Urothelium cell line (cell line): Measurements from ENCODE around the gene EML1.

Experiments
- DNase-seq: peaks from one replicate; pipeline ENCODE4 v3.0.0; 2011; ENCODE audit warnings: low spot score, mixed read lengths
- FAIRE-seq: peaks from 2 replicates; lab custom pipeline; 2011; peaks lifted over from hg19 to GRCh38; lab: Jason Lieb, UNC

Gene EML1, protein sequence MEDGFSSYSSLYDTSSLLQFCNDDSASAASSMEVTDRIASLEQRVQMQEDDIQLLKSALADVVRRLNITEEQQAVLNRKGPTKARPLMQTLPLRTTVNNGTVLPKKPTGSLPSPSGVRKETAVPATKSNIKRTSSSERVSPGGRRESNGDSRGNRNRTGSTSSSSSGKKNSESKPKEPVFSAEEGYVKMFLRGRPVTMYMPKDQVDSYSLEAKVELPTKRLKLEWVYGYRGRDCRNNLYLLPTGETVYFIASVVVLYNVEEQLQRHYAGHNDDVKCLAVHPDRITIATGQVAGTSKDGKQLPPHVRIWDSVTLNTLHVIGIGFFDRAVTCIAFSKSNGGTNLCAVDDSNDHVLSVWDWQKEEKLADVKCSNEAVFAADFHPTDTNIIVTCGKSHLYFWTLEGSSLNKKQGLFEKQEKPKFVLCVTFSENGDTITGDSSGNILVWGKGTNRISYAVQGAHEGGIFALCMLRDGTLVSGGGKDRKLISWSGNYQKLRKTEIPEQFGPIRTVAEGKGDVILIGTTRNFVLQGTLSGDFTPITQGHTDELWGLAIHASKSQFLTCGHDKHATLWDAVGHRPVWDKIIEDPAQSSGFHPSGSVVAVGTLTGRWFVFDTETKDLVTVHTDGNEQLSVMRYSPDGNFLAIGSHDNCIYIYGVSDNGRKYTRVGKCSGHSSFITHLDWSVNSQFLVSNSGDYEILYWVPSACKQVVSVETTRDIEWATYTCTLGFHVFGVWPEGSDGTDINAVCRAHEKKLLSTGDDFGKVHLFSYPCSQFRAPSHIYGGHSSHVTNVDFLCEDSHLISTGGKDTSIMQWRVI

DNA sequence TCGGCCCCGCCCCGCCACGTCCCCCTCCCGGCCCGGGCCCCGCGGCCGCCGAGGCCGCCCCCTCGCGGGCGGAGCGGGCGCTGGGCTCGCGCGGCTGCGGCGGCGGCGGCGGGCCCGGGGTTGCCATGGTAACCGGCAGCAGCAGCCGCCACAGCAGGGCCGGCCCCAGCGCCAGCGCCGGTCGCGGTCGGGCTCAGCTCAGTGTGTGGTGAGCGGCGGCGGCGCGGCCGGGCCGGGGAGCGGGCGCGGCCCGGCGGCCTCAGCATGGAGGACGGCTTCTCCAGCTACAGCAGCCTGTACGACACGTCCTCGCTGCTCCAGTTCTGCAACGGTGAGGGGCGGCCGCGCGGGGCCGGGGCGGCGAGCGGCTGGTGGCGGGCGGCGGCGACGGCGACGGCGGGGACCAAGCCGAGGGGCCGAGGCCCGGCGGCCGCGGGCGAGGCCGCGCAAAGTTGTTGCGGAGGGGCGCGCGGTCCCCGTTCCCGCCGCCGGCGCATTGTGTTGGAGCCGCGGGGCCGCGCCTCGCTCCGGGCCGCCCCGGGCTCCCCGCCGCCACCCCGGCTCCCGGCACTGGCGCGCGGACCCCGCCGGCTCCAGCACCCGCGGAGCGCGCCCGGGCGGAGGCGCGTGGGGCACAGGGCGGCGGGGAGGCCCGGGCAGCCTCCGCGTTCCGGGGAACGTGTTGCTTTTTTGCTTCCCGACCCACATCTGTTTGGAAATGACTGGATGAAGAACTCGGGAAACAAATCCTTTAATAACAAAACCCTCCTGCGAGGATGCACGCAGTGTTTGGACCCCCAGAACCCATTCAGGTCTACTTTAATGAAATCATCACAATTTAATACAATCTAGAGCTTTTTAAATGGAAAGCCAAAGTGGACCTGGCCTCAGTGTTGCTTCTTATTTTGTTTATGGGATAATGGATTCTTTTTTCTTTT lies at the start of gene EML1:
EML1 (plus strand) TSS at position 201 of the 938 bp plus-strand sequence; CDS start at position 265, 64 bp downstream.
- DNase-seq, result peak; percentile 91
- no peak for FAIRE-seq

DNA sequence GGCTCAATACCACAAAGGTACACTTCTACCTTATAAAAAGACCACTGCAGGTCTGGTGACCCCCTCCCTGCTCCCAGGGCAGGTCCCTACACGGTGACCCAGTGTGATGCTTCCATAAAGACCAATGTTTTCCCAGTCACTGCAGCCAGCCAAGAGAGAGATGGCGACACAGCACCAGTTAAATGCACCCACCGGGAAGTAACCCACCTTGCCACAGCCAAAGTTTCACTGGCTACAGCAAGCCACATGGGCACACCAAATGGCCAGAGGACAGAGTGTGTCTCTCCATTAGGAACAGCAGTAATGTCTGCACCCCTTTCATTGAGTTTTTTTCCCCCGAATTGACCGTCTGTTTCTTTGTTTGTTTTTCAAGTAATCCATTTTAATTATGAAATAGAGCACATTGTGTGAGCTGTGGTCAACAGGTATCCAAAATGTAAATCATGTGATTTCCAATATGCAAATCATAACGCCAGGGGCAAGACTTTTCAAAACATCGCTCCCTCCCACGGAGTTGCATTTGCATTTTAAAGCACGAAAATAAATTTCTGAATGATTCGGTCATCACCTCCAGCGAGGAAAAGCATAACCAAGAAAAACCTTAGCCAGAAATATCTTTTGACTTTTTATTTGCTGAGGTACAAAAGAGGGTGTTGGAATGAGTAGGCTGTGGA lies 48.9 kb upstream of the EML1 start:
- FAIRE-seq (no peak), DNase-seq (no peak)

DNA sequence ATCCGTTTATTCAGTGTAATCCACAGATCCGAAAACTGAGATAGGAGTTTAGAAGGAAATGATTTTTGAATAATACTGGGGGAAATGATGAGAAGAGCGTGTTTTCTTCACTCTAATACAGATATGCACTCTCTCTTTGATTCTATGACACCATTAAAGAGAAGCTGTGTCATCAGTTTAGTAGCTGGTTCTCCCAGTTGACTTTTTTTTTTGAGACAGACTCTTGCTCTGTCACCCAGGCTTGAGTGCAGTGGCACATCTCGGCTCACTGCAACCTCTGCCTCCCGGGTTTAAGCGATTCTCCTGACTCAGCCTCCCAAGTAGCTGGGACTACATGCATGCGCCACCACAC lies 48.4 kb upstream of the EML1 start:
- DNase-seq (no peak), FAIRE-seq (no peak)

DNA sequence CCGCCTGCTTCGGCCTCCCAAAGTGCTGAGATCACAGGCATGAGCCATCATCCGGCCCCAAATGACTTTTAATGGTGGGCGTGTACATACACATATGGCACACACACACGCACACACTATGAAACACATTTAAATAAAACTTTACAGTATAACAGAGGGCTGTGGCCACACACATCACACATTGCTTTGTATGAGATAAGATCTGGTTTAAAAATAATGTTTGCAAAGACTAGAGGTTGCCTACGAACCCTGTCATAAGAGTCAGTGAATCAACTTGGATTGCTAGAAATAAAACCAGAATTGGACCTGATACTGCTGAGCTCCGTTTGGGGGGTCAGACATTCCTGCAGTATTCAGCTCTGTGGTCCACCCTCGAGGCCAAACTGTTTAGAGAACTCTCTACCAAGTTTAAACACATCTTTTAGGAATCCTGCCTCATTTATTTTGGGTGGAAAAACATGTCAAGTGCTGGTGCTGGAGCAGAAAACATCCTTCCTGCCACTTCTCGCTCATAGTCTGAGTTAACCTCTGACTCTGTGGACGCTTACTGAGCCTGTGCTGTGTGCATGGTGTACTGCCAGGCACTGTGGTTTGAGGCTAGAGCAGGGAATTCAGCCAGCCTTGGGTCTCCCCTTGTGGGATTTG lies 47.8 kb upstream of the EML1 start:
- DNase-seq (no peak), FAIRE-seq (no peak)

DNA sequence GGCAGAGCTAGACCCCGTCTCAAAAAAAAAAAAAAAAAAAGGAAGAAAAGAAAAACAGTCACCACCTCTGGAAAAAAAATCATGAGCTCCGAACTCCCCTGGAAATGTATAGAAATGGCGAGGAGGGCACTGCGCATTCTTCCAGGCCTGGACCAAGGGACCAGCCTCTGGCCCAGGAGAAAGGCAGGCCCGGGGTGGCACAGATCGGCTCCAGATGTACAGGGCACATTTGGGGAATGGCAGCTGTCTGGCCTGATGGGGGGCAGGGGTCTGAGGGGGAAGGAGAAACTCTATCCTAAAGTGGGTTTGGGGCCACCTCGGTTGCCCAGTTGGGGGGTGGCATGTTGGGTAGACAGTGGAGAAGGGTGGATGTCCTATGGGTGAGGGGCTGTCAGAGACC lies 46.0 kb upstream of the EML1 start:
- no peak for FAIRE-seq
- no peak for DNase-seq

DNA sequence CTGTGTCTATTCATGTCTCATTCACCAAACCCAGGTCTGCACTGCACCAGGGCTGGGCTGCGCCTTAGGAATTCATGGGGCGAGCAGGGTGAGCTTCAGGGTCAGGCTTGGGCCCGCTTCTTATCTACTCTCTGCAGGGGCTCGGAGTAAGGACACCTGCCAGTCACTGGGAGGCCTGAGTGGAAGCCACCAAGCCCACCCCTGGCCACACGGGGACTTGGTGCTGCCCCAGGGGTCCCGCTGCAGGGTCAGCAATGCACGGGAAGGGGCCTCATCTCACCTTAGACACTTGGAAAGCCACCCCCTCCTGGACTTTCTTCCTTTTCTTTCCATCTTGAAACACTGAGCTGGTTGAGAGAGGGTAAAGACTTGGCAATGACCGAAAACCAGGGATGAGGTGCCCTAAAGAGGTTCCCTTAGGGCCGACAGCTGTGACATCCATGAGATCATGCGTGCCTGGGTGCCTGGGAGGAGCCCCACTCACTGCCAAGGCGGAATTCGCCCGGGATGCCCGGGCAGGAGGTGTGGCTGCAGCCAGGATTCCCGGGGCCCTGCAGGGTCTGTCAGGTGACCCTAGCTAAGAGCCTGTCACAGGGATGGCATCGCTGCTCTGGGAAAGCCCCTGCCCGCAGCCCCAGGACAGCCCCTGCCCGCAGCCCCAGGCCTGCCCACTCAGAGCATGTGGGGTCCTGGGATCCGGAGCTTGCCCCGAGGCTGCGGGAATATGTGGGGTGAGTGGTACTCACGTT lies 45.5 kb upstream of the EML1 start:
- FAIRE-seq (no peak), DNase-seq (no peak)

DNA sequence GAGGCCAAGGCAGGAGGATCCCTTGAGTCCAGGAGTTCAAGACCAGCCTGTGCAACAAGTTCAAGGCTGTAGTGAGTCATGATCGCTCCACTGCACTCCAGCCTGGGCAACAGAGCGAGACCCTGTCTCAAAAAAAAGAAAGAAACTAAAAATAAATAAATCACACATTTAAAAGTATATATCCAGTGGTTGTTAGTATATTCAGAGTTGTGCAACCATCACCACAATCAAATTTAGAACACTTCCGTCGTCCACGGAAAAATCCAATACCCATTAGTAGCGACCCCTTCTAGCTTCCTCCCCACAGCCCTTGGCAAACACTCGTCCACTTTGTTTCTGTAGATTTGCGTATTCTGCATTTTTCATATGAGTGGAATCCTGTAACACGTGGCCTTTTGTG lies 44.7 kb upstream of the EML1 start:
- FAIRE-seq (no peak), DNase-seq (no peak)

DNA sequence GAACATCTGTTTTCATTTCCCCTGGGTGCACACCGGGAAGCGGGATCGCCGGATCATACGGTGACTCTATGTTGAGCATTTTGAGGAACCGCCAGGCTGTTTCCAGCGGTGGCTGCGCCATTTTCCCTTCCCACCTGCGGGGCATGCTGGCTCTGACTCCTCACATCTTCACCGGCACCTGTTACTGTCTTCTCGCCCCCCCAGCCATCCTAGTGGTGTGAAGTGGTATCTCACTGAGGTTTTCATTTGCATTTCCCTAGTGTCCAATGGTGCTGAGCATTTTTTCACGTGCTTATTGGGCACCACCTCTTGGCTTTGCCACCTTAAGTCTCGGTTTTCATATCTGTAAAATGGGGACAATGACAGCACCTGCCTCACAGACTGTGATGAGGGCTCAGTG lies 44.1 kb upstream of the EML1 start:
- no peak for DNase-seq

DNA sequence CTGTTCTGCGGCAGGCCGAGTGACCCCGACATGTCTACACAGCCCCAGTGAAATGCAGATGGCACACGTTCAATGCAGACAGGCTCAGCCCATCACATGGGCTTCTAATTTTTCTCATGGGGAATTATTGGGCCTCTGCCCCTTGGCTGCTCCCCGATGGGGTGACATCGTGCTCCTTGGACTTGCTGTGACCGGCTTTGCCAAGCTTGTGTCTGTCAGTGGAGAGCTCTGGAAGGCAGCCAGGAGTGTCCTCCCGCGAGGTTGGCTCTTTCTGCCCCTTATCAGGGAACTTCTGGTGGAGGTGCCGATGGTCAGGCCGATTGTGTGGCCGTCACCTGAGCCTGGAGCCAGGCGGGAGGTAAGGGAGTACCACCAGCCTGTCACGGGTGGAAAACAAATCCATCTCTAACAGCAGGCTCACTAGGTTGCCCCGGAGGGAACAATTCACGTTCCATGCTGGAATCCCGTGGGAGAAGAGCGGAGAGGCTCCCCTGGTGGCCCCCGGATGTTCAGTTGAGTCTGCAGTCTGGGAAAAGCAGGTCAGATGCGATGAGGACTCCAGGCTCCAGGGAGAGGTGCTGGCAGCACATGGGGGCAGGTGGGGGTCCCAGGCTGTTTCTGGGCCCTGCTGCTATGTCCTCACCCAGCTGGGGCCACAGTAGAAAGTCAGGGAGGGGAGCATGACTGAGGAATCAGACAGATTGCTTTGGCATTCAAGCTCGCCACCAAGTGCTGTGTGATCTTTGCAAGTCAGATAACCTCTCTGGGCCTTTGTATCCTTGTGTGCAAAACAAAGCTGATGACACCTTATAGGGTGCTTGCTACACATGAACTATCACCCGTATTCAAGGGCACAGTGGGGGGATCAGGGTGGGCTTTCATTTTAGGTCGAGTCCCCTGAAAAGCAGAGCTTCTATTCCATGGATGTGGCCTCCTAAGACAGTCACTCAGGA lies 43.2 kb upstream of the EML1 start:
- FAIRE-seq (no peak), DNase-seq (no peak)

More for the DNA sequence above, 44.1 kb upstream of the EML1 start:
- FAIRE-seq, result no peak

DNA sequence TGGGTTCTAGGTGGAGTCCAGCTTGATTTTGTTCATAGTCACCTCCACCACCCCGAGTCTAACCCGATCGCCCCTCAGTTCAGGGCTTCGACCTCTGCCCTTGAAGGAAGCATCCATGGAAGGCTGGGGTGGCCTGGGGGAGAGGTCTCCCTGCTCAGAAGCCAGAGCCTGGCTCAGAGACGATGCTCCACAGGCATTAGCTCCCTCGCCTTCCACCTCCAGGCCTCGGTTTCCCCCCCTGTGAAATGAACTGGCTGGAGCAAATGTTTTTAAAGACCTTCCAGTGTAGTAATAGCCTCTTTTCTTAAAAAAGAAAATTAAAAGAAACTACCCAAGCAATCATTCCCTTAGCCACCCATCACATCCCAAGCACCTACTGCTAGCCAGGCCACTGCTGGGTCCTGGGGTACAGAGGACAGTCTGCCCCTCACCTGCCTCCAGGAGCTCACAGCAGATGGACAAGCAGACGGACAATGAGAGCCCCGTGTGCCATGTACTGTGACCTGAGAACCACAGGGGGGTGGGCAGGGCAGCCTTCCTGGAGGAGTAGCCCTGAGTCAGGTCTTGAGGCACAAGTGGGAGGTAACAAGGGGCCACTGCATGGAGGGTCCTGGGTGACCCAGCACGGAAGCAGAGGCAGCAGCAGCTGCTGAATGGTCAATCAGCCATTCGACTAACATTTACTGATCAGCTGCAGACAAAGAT lies 42.3 kb upstream of the EML1 start:
- DNase-seq, result no peak
- FAIRE-seq, result no peak

DNA sequence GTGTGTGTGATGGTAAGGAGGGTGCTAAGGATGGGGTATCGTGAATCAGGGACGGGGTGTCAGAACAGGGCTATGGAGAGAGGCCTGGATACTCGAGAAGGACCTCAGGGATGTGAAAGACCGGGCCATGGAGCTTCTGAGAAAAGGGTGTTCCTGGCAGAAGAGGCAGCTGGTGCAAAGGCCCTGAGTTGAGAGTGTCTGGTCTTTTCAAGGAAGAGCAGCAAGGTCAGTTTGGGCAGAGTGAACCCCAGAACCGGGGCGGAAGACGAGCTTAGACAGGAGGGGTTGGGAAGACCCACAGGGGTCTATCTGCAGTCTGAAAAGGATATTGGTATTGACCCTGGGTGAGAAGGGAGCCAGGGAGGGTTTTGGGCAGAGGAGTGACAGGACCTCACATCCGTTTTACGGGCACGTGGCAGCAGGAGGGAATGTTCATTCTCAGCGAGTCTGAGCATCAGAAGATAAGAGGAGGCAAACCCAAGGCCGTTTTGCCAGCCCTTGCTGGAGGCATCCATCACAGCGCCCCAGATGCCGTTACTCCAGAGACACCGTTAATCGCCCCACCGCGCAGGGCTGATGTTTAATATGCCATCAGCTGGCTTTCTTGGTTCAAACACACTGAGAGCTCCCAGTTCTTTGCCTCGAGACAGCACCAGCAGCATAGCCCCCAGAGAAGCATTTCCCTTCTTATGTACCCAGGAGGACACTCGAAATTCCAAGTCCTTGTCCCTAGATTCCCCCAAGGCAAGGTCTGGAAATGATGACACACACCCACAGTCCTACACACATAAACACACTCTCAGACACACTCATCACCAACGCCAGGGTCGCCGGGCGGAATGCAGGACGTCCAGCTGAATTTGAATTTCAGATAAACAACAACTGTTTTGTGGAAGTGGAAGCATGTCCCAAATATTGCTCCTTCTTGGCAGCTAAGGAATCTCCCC lies 41.4 kb upstream of the EML1 start:
- FAIRE-seq, result no peak
- DNase-seq, result no peak

DNA sequence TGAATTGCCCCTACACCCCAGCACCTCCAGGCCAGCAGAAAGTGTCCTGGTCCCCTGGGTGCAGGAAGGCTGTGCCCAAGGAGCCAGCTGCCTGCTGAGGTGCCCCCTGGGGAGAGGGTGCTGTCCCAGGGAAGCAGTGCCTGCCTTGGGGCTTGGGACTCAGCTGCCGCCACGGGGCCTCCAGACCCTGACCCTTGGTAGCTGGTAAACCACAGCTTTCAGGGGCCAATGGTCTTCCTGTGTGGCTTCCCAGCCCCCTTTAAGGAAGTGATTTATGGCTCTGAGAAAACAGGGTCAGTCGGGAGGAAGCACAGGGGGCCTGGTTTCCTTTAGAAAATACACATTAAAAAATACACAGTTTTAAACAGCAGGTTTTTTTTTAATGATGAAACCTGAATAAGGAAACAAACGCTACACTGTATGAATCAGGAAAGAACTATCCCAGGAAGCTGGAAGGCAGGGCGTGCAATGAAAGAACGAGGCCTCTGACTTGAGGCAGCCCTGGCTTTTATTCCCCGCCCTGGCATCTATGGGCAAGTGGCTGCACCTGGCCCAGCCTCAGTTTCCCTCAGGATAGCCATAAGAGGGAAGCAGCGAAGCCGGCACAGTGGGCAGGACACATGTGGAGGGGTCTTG lies 40.6 kb upstream of the EML1 start:
- no peak for FAIRE-seq
- peak; percentile 36 for DNase-seq

DNA sequence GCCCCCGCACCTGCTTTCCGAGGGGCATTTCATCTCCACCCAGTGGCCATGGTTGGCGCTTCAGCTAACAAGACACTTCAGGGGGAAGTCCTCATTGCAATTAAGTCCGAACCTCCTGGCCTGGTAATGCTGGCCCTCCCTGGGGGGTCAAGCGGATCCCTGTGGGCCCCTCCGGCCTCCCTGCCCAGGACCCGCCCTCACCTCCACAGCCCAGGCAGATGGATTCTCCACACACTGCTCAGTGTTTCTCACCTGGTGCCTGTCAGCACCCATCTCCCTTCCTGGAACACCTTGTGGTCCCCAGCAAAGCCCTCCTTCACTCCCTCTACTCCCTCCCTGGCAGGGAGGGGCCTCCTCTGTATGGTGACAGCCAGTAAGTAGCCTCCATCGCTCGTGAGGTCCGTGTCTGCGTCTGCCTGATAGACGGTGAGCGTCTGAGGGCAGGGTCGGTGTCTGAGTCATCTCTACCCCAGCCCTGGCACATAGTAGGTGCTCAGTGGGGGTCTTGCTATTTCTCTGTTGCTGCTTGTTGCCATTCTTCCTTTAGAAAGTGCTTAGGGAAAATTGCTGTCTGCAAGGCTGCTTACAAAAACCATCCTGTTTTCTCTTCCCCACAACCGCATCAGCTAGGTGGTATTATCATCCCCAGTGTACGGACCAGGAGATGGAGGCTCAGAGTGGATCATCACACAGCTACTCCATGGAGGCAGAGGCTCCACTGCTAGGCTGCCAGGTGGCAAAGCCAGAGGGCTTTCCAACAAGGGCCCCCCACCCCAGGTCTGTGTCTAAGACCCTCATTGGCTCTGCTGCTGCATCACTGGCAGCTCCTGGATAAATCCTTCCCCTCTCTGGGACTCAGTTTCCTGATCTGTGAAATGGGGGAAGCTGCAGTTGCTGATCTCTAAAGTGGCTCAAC lies 39.7 kb upstream of the EML1 start:
- no peak for DNase-seq
- no peak for FAIRE-seq

DNA sequence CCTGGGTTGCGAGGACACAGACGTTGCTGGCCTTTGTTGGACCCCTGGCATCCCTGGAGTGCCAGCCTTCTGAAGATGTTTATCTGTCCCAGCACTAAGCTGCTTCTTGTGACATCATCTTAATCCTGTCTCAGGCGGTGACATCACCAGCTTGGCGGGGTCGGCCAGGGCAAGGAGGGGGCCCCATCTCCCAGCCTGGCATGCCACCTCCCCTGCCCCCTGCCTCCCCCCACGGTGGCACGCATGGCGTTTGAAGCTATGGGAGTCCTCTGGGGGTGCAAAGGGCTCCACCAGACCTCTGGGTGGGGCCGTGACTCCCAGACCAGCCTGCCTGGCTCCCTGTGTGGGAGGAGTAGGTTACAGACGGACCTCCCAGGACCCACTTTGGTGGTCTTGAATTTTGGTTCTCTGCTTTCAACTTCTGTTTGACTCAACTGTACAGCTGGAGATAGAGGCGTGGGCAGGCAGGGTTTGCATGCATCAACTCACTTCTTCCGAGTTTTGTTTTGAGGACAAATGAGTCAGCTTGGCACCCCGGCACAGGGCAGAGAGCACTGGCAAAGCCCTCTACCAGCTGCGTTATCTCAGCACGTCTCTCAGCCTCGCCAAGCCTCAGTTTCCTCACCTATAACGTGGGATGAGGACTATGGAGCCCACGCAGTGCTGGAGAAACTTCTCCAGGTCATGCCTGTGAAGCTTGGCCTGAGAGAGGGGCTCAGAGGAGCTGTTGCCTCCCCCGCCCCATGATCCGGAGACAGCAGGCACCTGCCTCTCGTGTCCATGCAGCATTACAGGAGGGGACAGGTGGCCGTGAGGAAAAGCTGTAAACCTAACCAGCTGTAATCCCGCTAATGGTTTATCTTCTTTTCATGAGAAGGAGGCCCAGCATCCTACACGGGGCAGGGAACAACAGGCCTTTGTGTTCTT lies 38.8 kb upstream of the EML1 start:
- no peak for DNase-seq
- FAIRE-seq, result no peak
